SH-SY5Y (cell line): ENCODE data around the gene ANKRD24.

Source experiments
- GATA2 ChIP-seq: IDR thresholded peaks from 2 replicates; pipeline ENCODE4 v1.6.1; 2011; ENCODE audit warnings: mild to moderate bottlenecking, low read depth, low read length
- GATA3 ChIP-seq: IDR thresholded peaks from 2 replicates; pipeline ENCODE4 v1.6.1; 2011; ENCODE audit warnings: low read depth, mild to moderate bottlenecking, low read length, moderate library complexity

DNA sequence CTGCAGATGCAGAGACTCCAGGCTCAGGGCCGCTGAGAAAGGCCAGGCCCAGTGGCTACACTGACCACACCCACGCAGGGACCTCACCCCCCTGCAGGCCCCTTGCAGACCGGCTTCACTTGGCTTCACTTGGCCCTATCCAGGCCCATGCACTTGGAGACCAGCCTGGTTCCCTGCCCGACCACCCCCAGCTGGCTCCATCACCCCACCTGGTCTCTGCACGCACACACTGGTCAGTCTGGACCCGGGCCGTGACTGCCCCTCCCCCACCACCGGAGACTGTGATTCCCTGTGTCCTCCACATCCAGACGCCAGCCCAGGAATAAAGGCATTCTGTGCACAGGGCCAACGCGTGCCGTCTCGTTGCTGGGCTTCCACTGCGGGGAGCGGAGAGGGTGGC lies 42.0 kb downstream of the ANKRD24 start:
- TF ChIP-seq GATA2 (no peak), GATA3 (no peak)
